Measurements from ENCODE around the gene GLRA2. TPM values are rescaled to one million over a fixed set of nuclear protein-coding genes. Genes with fewer than 3 reads are reported as not detected.

Gene GLRA2
- total and polyA plus RNA-seq, 2 of the 13 experiments (the other 11 are each of a cell fraction or from before 2014, with no cell fraction given) = not detected

- TF ChIP-seq ZNF24 (IDR thresholded peaks at IDR 0.05) (peak; percentile 80), ZNF512B (CRISPR knock-in tag; IDR thresholded peaks at IDR 0.05; ENCODE audit: borderline replicate concordance) (no peak)
- H2AFZ ChIP-seq (ENCODE audit: low read length) = no peak overlapping the region
- no peak overlapping the region for H3K9ac ChIP-seq (ENCODE audit: insufficient read depth, low read depth, low read length)
- H3K27ac ChIP-seq (ENCODE audit: extremely low read length, insufficient read depth, low read length) = no peak overlapping the region
- H4K20me1 ChIP-seq (ENCODE audit: insufficient read depth, low read length) = no peaks in the 10 kb centered on the region
- 88% methylated on average over 2 of the region's 2 CpGs for WGBS (ENCODE audit: low lambda C conversion rate)
- no peaks in the 10 kb centered on the region for H3K9me3 ChIP-seq (ENCODE audit: low read length)
- DNase-seq (ENCODE audit: low spot score) = peak; percentile 21
- no peaks in the 10 kb centered on the region for H3K27me3 ChIP-seq (ENCODE audit: control insufficient read depth in 1 of 2, insufficient read depth in 2 of 2, low read length in 2 of 2)
- ChIA-PET CTCF (ENCODE audit: low intra/inter-chr PET ratio, low total read pairs) (no interaction called here), POLR2A (no interaction called here)
- in situ Hi-C loops (cut with HindIII; ENCODE audit: extremely low pct_ligation_motif_present, low pct_unique_long_range_greater_than_20kb) = no loop called here
- peaks cover 6% of the 10 kb centered on the region; the same call in 1 of the 2 replicates for H3K4me1 ChIP-seq (ENCODE audit: insufficient read depth, low read length)
- H3K4me2 ChIP-seq (ENCODE audit: low read depth, low read length) = no peak overlapping the region
- no peaks in the 10 kb centered on the region for H3K79me2 ChIP-seq (ENCODE audit: insufficient read depth, low read length)
- BruUV-seq (replicated peaks) = no TSS peak
- intact Hi-C loops (cut with micrococcal nuclease; ENCODE audit: unreplicated experiment) = loop anchor here (1.0 kb wide), 1 partner anchor 15 kb away; no protein-coding TSS in a partner anchor
- no peaks in the 10 kb centered on the region for H3K36me3 ChIP-seq (replicated peaks in 1 of 2; ENCODE audit: control insufficient read depth in 1 of 2, insufficient read depth in 2 of 2, low read length in 2 of 2)
- peak; percentile 42 for FAIRE-seq
- no peak overlapping the region for H3K4me3 ChIP-seq (replicated peaks in 1 of 3; ENCODE audit: insufficient read depth in 1 of 3, low read depth in 2 of 3, low read length in 3 of 3)
- no peak for ATAC-seq
Measured at GRCh38 chrX:14660970-14661369, 131.6 kb downstream of the GLRA2 start.

GRCh38 chrX:14670819-14671218, 141.5 kb downstream of the GLRA2 start:
- WGBS (ENCODE audit: low lambda C conversion rate) = 100% methylated on average over 1 of the region's 1 CpG
- no TSS peak for BruUV-seq (replicated peaks)
- ATAC-seq = no peak
- H4K20me1 ChIP-seq (ENCODE audit: insufficient read depth, low read length) = no peaks in the 10 kb centered on the region
- no peaks in the 10 kb centered on the region for H3K9me3 ChIP-seq (ENCODE audit: low read length)
- H3K9ac ChIP-seq (ENCODE audit: insufficient read depth, low read depth, low read length) = no peak overlapping the region
- H3K4me2 ChIP-seq (ENCODE audit: low read depth, low read length) = no peak overlapping the region
- no peak for FAIRE-seq
- ChIA-PET POLR2A (no interaction called here), CTCF (ENCODE audit: low intra/inter-chr PET ratio, low total read pairs) (no interaction called here)
- no peak for DNase-seq (ENCODE audit: low spot score)
- no peaks in the 10 kb centered on the region for H3K4me1 ChIP-seq (ENCODE audit: insufficient read depth, low read length)
- H2AFZ ChIP-seq (ENCODE audit: low read length) = no peak overlapping the region
- no peaks in the 10 kb centered on the region for H3K79me2 ChIP-seq (ENCODE audit: insufficient read depth, low read length)
- no peaks in the 10 kb centered on the region for H3K36me3 ChIP-seq (replicated peaks in 1 of 2; ENCODE audit: control insufficient read depth in 1 of 2, insufficient read depth in 2 of 2, low read length in 2 of 2)
- in situ Hi-C loops (cut with HindIII; ENCODE audit: extremely low pct_ligation_motif_present, low pct_unique_long_range_greater_than_20kb) (no loop called here), intact Hi-C loops (cut with micrococcal nuclease; ENCODE audit: unreplicated experiment) (no loop called here)
- H3K4me3 ChIP-seq (replicated peaks in 1 of 3; ENCODE audit: insufficient read depth in 1 of 3, low read depth in 2 of 3, low read length in 3 of 3) = no peak overlapping the region
- H3K27ac ChIP-seq (ENCODE audit: extremely low read length, insufficient read depth, low read length) = no peak overlapping the region
- H3K27me3 ChIP-seq (ENCODE audit: control insufficient read depth in 1 of 2, insufficient read depth in 2 of 2, low read length in 2 of 2) = no peaks in the 10 kb centered on the region
- TF ChIP-seq ZNF3 (CRISPR knock-in tag; IDR thresholded peaks at IDR 0.05) = no peak
- no peak for TF ChIP-seq GPBP1L1 (CRISPR knock-in tag; IDR thresholded peaks at IDR 0.05)
- no peak for TF ChIP-seq ZBTB46 (CRISPR knock-in tag; IDR thresholded peaks at IDR 0.05; ENCODE audit: borderline replicate concordance)
- TF ChIP-seq ZNF782 (CRISPR knock-in tag; IDR thresholded peaks at IDR 0.05; ENCODE audit: borderline replicate concordance) = no peak
- no peak for TF ChIP-seq POLR2AphosphoS5 (IDR thresholded peaks at IDR 0.05; ENCODE audit: low read depth, low read length)
- no peak for TF ChIP-seq DDIT3 (CRISPR knock-in tag; IDR thresholded peaks at IDR 0.05)
- TF ChIP-seq CENPX (CRISPR knock-in tag; IDR thresholded peaks at IDR 0.05) = no peak
- no peak for TF ChIP-seq TBL1XR1 (IDR thresholded peaks at IDR 0.05; ENCODE audit: borderline replicate concordance, low read length, partially characterized antibody)
